Measurements from ENCODE around the gene OBSCN.

DNA sequence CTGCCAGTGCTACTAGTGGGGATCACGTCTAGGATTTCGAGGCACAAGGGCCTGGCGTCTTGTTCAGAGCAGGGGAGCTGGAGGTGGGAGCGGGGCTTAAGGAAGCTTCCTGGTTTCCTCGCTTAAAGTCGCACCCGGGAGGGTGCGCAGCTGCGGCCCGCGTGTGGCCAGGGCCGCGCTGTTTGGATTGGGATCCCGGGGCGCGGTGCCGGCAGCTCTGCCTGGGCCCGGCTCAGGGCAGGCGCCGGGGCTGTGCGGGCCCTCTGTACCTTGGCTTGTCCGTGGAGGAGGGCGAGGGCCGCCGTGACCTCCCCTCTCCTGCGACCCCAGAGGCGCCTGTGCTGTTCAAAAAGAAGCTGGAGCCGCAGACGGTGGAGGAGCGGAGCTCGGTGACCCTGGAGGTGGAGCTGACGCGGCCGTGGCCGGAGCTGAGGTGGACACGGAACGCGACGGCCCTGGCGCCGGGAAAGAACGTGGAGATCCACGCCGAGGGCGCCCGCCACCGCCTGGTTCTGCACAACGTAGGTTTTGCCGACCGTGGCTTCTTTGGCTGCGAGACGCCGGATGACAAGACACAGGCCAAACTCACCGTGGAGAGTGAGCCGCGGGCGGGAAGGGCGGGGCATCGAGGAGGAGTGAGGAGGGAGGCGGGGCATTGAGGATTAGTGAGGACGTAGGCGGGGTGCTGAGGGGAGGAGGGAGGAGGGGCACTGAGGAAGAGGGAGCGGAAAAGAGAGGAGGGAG, 67.8 kb downstream of the OBSCN start:
- TF ChIP-seq CTCF (conservative IDR thresholded peaks at IDR 0.05; ENCODE audit: low read length): no peak
- no peak for TF ChIP-seq EZH2phosphoT487 (IDR thresholded peaks at IDR 0.05; ENCODE audit: borderline replicate concordance, low read depth, low read length)

Measured in OCI-LY7 (cell line).